Cardiac muscle cell (in vitro differentiated cells and primary cell): ENCODE results near the gene EPB41. TPM values are rescaled to one million over a fixed set of nuclear protein-coding genes. Genes with fewer than 3 reads are reported as not detected.

Experiments
- DNase-seq, 2 donors: peaks; one replicate each; pipeline versions ENCODE4 v3.0.0 to v3.0.0-alpha.2; 2010 to 2017; ENCODE audit warnings: low read depth in 1 of 2, low spot score in 1 of 2
- H3K27ac ChIP-seq: fragments of 200-600 bp; sonication (generic); 2 replicates; pipeline ENCODE4 v1.5.1; 2016
- H3K27me3 ChIP-seq: fragments of 200-600 bp; sonication (generic); 2 replicates; pipeline ENCODE4 v1.6.0; 2016; ENCODE audit warnings: control low read depth
- H3K36me3 ChIP-seq: fragments of 200-600 bp; sonication (generic); 2 replicates; pipeline ENCODE4 v1.5.1; 2016; ENCODE audit warnings: control low read depth
- H3K4me1 ChIP-seq: fragments of 200-600 bp; sonication (generic); 2 replicates; pipeline ENCODE4 v1.8.1; 2017; ENCODE audit warnings: low read depth, mild to moderate bottlenecking, mixed run types
- H3K4me3 ChIP-seq: fragments of 200-600 bp; sonication (generic); 2 replicates; pipeline ENCODE4 v1.5.1; 2016; ENCODE audit warnings: mild to moderate bottlenecking
- H3K9me3 ChIP-seq: fragments of 200-600 bp; sonication (generic); 2 replicates; pipeline ENCODE4 v1.5.1; 2017; ENCODE audit warnings: low read depth, mild to moderate bottlenecking, control low read depth
- CTCF ChIP-seq: IDR thresholded peaks from 2 replicates; pipeline ENCODE4 v1.5.1; 2012; ENCODE audit warnings: low read depth, mild to moderate bottlenecking, low read length
- polyA plus RNA-seq: library from polyadenylated mRNA; unstranded; fragments of >200 nt; fragmentation: Nextera tagmentation; extraction: Ambion mirVana; gene quantifications from 2 replicates; pipeline ENCODE4 v1.2.1, GENCODE V29; 2016
- total RNA-seq: library from RNA; depleted of rRNA; stranded (reverse); fragments of >200 nt; gene quantifications from 2 replicates; pipeline ENCODE4 v1.2.3, GENCODE V29; 2016

Gene EPB41
- total and polyA plus RNA-seq, 2 experiments from 2014 or later: 15.4 to 50.5 TPM

GRCh38 chr1:29052100-29052499 is 137.7 kb downstream of the EPB41 start:
- DNase-seq: no peak

DNA sequence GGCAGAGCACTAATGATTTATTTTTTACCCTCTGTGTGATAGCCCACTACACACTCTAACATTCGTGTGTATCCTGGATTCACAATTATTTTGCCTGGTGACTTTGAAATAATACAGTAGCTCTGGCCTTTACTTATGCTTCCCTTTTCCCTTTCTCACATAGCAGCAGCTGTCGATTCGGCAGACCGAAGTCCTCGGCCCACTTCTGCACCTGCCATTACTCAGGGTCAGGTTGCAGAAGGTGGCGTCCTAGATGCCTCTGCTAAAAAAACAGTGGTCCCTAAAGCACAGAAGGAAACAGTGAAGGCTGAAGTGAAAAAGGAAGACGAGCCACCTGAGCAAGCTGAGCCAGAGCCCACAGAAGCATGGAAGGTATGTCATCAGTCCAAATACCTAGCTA is 138.6 kb downstream of the EPB41 start:
- Histone ChIP-seq H3K27ac (no peak overlapping the region), H3K4me1 (peaks cover 4% of the 10 kb centered on the region), H3K36me3 (no peaks in the 10 kb centered on the region), H3K9me3 (no peaks in the 10 kb centered on the region), H3K4me3 (no peak overlapping the region), H3K27me3 (no peaks in the 10 kb centered on the region)
- DNase-seq: no peak
- no peak for TF ChIP-seq CTCF

More at GRCh38 chr1:29052100-29052499, 137.7 kb downstream of the EPB41 start:
- Histone ChIP-seq H3K27me3 (no peaks in the 10 kb centered on the region), H3K9me3 (no peaks in the 10 kb centered on the region), H3K4me1 (no peaks in the 10 kb centered on the region), H3K36me3 (no peaks in the 10 kb centered on the region), H3K4me3 (no peak overlapping the region), H3K27ac (no peak overlapping the region)
- no peak for TF ChIP-seq CTCF

- Histone ChIP-seq H3K4me3 (no peak overlapping the region), H3K27ac (no peak overlapping the region), H3K4me1 (peaks cover 4% of the 10 kb centered on the region), H3K27me3 (no peaks in the 10 kb centered on the region), H3K9me3 (no peaks in the 10 kb centered on the region), H3K36me3 (no peaks in the 10 kb centered on the region)
- no peak for TF ChIP-seq CTCF
- DNase-seq: no peak
Observed at GRCh38 chr1:29055160-29055559, 140.8 kb downstream of the EPB41 start.

- Histone ChIP-seq H3K9me3 (no peaks in the 10 kb centered on the region), H3K4me3 (no peak overlapping the region), H3K27me3 (no peaks in the 10 kb centered on the region), H3K4me1 (peaks cover 4% of the 10 kb centered on the region), H3K27ac (no peak overlapping the region), H3K36me3 (no peaks in the 10 kb centered on the region)
- no peak for TF ChIP-seq CTCF
- no peak for DNase-seq
Observed at GRCh38 chr1:29056256-29056655, 141.9 kb downstream of the EPB41 start.

GRCh38 chr1:29057700-29058099 is 143.3 kb downstream of the EPB41 start:
- peaks cover 14% of the 10 kb centered on the region for H3K4me1 ChIP-seq
- no peak for DNase-seq
- H3K36me3 ChIP-seq: no peaks in the 10 kb centered on the region
- no peaks in the 10 kb centered on the region for H3K27me3 ChIP-seq
- TF ChIP-seq CTCF: no peak
- H3K4me3 ChIP-seq: no peak overlapping the region
- no peaks in the 10 kb centered on the region for H3K9me3 ChIP-seq
- H3K27ac ChIP-seq: no peak overlapping the region
